ENCODE results near the gene FUOM. TPM values are rescaled to one million over a fixed set of nuclear protein-coding genes. Genes with fewer than 3 reads are reported as not detected.

The FUOM gene
- total RNA-seq, 1 donor from 2014 or later: 38.5 TPM

DNA sequence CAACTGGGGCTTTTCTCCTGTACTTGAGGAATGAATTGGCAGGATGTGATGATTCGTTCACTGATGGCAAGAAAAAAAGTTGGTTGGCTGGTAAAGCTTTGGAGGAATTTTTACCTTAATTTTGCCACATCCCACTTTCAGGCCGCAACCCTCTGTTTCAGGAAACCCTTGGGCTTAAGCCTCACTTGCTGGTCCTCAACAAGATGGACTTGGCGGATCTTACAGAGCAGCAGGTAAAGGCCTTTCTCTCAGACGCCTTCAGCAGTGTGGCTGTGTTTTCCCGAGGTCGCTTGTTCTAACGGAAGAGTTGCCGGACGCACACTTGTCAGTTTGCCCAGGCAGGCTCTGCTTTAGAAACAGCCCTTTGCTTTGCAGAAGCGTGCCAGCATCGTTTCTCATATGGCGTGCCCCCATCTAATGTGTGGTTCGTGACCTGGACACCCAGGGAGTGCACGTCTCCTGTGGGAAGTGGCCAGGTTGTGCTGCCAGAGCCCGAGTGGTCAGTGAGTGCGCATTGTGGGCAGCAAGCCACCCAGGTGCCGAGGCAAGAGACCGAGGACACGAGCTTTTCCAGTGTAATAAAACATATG, 38.3 kb upstream of the FUOM start:
- DNase-seq (ENCODE audit: low spot score in 2 of 2): no peak
- H3K4me1 ChIP-seq: peaks cover 0 to 14% of the 10 kb centered on the region in 2 donors
- no peak overlapping the region for H3K27ac ChIP-seq
- H3K36me3 ChIP-seq: peaks cover 22 to 45% of the 10 kb centered on the region in 2 donors
- no peak overlapping the region for H3K4me3 ChIP-seq
- intact Hi-C loops (cut with DNase I): no loop called here
- H3K27me3 ChIP-seq: no peaks in the 10 kb centered on the region
- no peaks in the 10 kb centered on the region for H3K9me3 ChIP-seq
- no peak for TF ChIP-seq CTCF (IDR thresholded peaks at IDR 0.05)

DNA sequence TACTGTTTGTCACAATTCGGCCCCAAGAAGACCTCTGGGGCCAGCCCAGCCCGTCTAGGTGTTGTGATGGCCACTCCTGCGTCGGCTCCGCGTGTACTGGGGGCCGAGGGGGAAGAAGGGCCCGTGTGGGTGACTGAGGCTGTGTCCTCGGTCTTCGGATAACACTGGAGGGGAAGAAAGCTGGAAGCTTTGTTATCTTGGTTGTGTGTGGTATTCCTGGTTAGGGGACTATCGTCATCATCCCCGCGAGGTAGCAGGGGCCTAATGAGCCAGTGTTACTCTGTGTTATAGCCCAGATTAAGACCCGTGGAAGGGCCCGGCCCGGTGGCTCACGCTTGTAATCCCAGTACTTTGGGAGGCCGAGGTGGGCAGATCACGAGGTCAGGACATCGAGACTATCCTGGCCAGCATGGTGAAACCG, 37.0 kb upstream of the FUOM start:
- Histone ChIP-seq H3K9me3 (no peaks in the 10 kb centered on the region), H3K27ac (peak overlapping the region; percentile 68 to 82), H3K36me3 (peaks cover 11 to 32% of the 10 kb centered on the region in 2 donors), H3K4me3 (peak overlapping the region; percentile 85 to 97), H3K27me3 (no peaks in the 10 kb centered on the region), H3K4me1 (peaks cover 0 to 14% of the 10 kb centered on the region in 2 donors)
- no peak for DNase-seq (ENCODE audit: low spot score in 2 of 2)
- intact Hi-C loops (cut with DNase I): loop anchor here (1.0 to 5.0 kb wide), 4 partner anchors 16 to 133 kb away; partner anchors contain the start of genes ECHS1, PAOX, TUBGCP2 and ZNF511
- TF ChIP-seq CTCF (IDR thresholded peaks at IDR 0.05): no peak

- intact Hi-C loops (cut with DNase I): loop anchor here (1.0 to 5.0 kb wide), 4 partner anchors 15 to 132 kb away; partner anchors contain the start of genes ECHS1, PAOX, TUBGCP2 and ZNF511
- peaks cover 0 to 14% of the 10 kb centered on the region in 2 donors for H3K4me1 ChIP-seq
These were observed 36.3 kb upstream of the FUOM start, which contains the start of gene MTG1 for GRCh38 chr10:133394064-133394663. Gene MTG1 (plus strand): TSS chr10:133394157. CDS start chr10:133394221, 64 bp downstream.

DNA sequence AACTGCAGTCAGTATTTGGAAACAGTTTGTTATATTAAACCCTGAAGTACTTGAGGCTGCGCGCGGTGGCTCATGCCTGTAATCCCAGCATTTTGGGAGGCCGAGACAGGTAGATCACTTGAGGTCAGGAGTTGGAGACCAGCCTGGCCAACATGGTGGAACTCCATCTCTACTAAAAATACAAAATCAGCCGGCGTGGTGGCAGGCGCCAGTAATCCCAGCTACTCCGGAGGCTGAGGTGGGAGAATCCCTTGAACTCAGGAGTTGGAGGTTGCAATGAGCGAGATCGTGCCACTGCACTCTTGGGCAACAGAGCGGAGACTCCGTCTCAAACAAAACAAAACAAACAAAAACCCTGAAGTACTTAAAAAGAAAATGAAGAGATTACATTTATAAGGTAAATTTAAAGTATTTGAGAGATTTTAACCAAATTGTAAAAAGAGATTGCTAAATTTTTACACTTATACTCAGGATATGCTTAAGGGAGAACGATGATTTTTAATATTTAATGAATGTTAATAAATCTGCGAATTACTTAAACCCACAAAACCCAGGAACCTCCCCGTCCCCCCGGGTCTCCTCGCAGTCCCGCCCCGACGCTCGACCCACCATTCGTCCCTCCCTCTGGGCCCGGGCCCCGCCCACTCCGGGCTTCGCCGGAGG, 35.7 kb upstream of the FUOM start:
- Histone ChIP-seq H3K9me3 (no peaks in the 10 kb centered on the region), H3K27ac (peak overlapping the region in 1 of 2 donors; percentile 82), H3K36me3 (peaks cover 3 to 22% of the 10 kb centered on the region in 2 donors), H3K27me3 (no peaks in the 10 kb centered on the region), H3K4me3 (peak overlapping the region; percentile 85 to 97), H3K4me1 (peaks cover 0 to 14% of the 10 kb centered on the region in 2 donors)
- no peak for DNase-seq (ENCODE audit: low spot score in 2 of 2)
- intact Hi-C loops (cut with DNase I): loop anchor here (1.0 to 5.0 kb wide), 4 partner anchors 14 to 131 kb away; partner anchors contain the start of genes ECHS1, PAOX, TUBGCP2 and ZNF511
- TF ChIP-seq CTCF (IDR thresholded peaks at IDR 0.05): no peak

More at GRCh38 chr10:133394064-133394663, 36.3 kb upstream of the FUOM start, which contains the start of gene MTG1:
- H3K4me3 ChIP-seq: peak within 1 kb of the TSS; percentile 85 to 97
- no peaks in the 10 kb centered on the region for H3K27me3 ChIP-seq
- no peaks in the 10 kb centered on the region for H3K9me3 ChIP-seq
- TF ChIP-seq CTCF (IDR thresholded peaks at IDR 0.05): peak in 2 of 3 experiments; percentile 22 to 30
- peak within 1 kb of the TSS; percentile 68 to 82 for H3K27ac ChIP-seq
- DNase-seq (ENCODE audit: low spot score in 2 of 2): peak; percentile 58 to 95
- peaks cover 7 to 29% of the 10 kb centered on the region in 2 donors for H3K36me3 ChIP-seq

DNA sequence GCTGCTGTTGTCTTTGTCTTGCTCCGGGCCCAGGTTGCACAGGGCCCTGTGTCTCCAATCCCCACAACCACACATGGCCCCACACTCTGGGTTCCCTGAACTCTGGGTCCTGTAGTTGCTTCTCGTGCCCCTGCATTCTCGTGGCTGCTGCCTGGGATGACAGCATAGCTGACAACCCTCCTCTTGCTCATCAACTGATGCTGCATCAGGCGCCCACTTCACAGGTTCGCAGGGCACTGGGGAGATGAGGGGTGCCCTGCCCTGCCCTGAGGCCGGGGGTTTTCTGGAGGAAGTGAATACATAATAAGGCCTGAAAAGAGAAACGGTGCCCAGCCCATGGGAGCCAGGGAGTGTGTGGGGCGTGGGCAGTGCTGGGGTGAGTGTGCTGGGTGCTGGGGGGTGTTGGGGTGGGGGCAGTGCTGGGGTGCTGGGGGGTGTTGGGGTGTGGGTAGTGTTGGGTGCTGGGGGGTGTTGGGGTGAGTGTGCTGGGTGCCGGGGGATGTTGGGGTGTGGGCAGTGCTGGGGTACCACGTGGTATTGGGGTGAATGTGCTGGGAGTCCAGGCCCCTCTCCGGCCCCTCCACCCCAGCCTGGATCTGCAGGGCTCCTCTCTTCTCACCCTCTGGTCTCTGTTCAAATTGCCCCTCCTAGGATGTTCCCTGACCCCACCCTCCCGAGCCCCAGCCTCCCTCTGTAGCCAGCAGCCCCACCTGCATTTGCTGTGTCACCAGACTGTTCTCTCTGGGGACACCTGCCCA, 34.1 kb upstream of the FUOM start:
- Histone ChIP-seq H3K4me3 (no peak overlapping the region), H3K4me1 (peaks cover 0 to 14% of the 10 kb centered on the region in 2 donors), H3K36me3 (peaks cover 0 to 11% of the 10 kb centered on the region in 2 donors), H3K9me3 (no peaks in the 10 kb centered on the region), H3K27me3 (no peaks in the 10 kb centered on the region), H3K27ac (no peak overlapping the region)
- DNase-seq (ENCODE audit: low spot score in 2 of 2): no peak
- intact Hi-C loops (cut with DNase I): loop anchor here (5.0 kb wide), 2 partner anchors 85 to 130 kb away; partner anchors contain the start of genes TUBGCP2 and ZNF511
- TF ChIP-seq CTCF (IDR thresholded peaks at IDR 0.05): no peak
